Large intestine (tissue), 3 donors: Measurements from ENCODE around the gene ZNF783. TPM values are rescaled to one million over a fixed set of nuclear protein-coding genes. Genes with fewer than 3 reads are reported as not detected.
A peak's percentile ranks its signal among the peaks of the same experiment; 100 is the strongest.
"Not testable (repeated sequence)": the region's sequence is repeated elsewhere in the genome, so short reads cannot be mapped to it uniquely, and the experiment has no call there.

Source experiments
- DNase-seq, 2 donors: peaks; one replicate each; pipeline versions ENCODE4 v3.0.0 to v3.0.0-alpha.2; 2013
- H3K27ac ChIP-seq: one replicate; pipeline ENCODE4 v1.5.1; 2013; ENCODE audit warnings: low read length
- H3K27me3 ChIP-seq: 2 replicates; pipeline ENCODE4 v1.6.1; 2013; ENCODE audit warnings: low read length; ENCODE audit not compliant: control insufficient read depth, insufficient read depth
- H3K36me3 ChIP-seq: 2 replicates; pipeline ENCODE4 v1.6.1; 2013; ENCODE audit warnings: low read length; ENCODE audit not compliant: control insufficient read depth, insufficient read depth
- H3K4me1 ChIP-seq: one replicate; pipeline ENCODE4 v1.6.1; 2013; ENCODE audit warnings: low read length; ENCODE audit not compliant: control insufficient read depth, insufficient read depth
- H3K4me3 ChIP-seq: one replicate; pipeline ENCODE4 v1.5.1; 2013; ENCODE audit warnings: low read length
- H3K9me3 ChIP-seq: one replicate; pipeline ENCODE4 v1.6.1; 2013; ENCODE audit warnings: mild to moderate bottlenecking, low read depth, low read length, moderate library complexity; ENCODE audit not compliant: control insufficient read depth
- WGBS: methylation state at CpG from one replicate; pipeline ENCODE4 v1.1.5; 2013; ENCODE audit warnings: low lambda C conversion rate; ENCODE audit not compliant: insufficient coverage; 5-methylcytosine and 5-hydroxymethylcytosine counted together
- polyA plus RNA-seq: library from polyadenylated mRNA; unstranded; fragments of 120-200 nt; gene quantifications from one replicate; pipeline ENCODE4 v1.2.1, GENCODE V29; 2013

ZNF783 gene
- polyA plus RNA-seq, 1 donor, result 12.1 TPM

DNA sequence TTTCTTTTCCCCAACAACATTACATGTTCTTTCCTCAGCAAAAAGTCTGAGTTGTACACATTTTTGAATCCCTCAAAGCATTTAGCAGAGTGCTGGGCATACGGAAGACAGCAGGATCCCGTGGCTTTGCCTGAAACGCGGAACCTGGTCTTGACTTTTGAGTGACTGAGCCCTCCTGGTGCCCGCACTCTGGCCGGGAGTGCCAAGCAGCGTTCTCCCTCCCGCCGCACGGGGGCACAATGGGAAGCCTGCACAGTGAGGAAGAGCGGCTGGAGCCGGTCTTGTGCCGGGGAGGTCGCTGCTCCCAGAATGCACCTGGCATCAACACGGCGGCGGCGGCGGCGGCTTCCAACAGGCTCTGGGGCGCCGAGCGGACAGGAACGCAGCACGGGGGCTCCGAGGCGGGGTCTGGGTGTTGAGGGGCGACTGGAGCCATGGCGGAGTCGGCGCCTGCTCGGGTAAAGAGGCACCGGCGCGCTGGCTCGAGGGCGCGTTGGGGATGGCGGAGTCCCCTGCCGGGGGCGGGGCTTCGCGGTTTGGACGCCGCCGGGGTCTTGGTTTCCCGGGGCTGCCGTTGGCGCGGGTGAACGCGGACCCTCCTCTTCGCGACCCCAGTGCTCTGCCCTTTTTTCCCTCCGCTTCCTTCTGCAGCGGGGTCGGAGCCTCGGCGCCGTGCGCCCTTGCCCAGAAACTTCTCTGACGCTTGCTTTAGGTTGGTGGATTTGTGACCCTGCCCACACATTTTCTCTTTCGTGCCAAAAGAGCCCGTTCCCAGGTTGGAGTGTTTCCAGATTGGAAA lies 22.5 kb upstream of the ZNF783 start, which contains the start of gene ZNF212:
Gene ZNF212 (plus strand): TSS at position 307 of the 799 bp plus-strand sequence. CDS start 128 bp downstream, at position 435.
- H3K27ac ChIP-seq, result peak within 1 kb of the TSS; percentile 51
- H3K27me3 ChIP-seq, result no peaks in the 10 kb centered on the region
- peak; percentile 86 to 89 for DNase-seq
- peaks cover 15% of the 10 kb centered on the region for H3K4me1 ChIP-seq
- no peaks in the 10 kb centered on the region for H3K36me3 ChIP-seq
- no peaks in the 10 kb centered on the region for H3K9me3 ChIP-seq
- WGBS, result no CpG with 5 or more reads among the region's 64 CpGs
- H3K4me3 ChIP-seq, result peak within 1 kb of the TSS; percentile 97

DNA sequence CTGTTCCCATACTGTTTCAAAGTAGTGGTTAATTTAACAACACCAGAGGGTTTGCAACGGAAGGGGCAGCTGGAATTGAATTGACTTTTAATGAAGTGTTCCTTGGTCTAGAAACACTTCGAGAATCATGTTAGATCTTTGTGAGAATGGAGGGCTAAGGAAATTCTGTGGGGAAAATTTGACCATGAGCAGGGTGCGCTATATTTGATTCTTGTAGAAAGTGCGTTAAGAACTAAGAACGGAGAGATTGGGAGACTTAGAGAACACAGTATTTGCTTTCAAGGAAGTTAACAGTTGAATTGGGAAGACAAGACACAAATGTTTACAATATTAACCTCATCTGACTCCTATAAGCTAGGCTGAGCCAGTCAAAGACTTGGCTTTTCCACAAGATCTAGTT lies 21.4 kb upstream of the ZNF783 start:
- H3K27ac ChIP-seq, result no peak overlapping the region
- peak overlapping the region; percentile 97 for H3K4me3 ChIP-seq
- no peak for DNase-seq
- no peaks in the 10 kb centered on the region for H3K36me3 ChIP-seq
- H3K4me1 ChIP-seq, result peaks cover 15% of the 10 kb centered on the region
- 88% methylated on average over 4 of the region's 5 CpGs for WGBS
- no peaks in the 10 kb centered on the region for H3K9me3 ChIP-seq
- H3K27me3 ChIP-seq, result no peaks in the 10 kb centered on the region

DNA sequence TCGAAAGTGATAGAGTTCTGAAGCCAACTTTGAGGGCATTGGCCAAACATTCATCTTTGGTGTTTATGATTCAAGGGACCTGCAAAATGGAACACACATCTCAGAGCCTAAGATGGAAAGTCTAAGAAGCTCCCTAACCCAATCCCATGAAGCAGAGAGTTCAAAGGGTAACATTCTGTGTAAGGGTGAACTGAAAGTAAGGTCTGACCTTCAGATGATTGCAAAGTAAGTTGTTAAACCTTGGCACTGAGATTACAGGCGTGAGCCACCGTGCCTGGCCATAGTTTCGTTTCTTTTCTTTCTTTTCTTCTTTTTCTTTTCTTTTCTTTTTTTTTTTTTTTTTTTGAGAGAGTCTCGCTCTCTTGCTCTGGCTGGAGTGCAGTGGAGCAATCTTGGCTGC lies 20.3 kb upstream of the ZNF783 start:
- peak overlapping the region; percentile 23 for H3K4me3 ChIP-seq
- H3K4me1 ChIP-seq, result peaks cover 15% of the 10 kb centered on the region
- WGBS, result 48% methylated on average over 3 of the region's 5 CpGs
- H3K36me3 ChIP-seq, result no peaks in the 10 kb centered on the region
- DNase-seq, result peak; percentile 26 to 63
- peak overlapping the region; percentile 69 for H3K27ac ChIP-seq
- no peaks in the 10 kb centered on the region for H3K9me3 ChIP-seq
- H3K27me3 ChIP-seq, result no peaks in the 10 kb centered on the region

DNA sequence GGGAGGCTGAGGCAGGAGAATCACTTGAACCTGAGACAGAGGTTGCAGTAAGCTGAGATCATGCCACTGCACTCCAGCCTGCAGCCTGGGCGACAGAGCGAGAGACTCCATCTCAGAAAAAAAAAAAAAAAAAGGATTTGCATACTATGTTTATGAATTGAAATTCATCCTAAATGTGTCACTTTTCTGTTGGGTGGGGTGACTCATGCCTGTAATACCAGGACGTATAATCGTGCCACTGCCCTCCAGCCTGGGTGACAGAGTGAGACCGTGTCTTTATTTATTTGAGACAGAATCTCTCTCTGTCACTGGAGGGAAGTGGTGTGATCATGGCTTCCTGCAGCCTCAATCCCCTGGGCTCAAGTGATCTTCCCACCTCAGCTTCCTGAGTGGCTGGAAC lies 16.8 kb upstream of the ZNF783 start:
- peaks cover under 1% of the 10 kb centered on the region for H3K36me3 ChIP-seq
- H3K27ac ChIP-seq, result no peak overlapping the region
- no peak for DNase-seq
- H3K9me3 ChIP-seq, result no peaks in the 10 kb centered on the region
- WGBS, result no CpG with 5 or more reads among the region's 5 CpGs
- no peak overlapping the region for H3K4me3 ChIP-seq
- no peaks in the 10 kb centered on the region for H3K27me3 ChIP-seq
- H3K4me1 ChIP-seq, result peaks cover 15% of the 10 kb centered on the region

DNA sequence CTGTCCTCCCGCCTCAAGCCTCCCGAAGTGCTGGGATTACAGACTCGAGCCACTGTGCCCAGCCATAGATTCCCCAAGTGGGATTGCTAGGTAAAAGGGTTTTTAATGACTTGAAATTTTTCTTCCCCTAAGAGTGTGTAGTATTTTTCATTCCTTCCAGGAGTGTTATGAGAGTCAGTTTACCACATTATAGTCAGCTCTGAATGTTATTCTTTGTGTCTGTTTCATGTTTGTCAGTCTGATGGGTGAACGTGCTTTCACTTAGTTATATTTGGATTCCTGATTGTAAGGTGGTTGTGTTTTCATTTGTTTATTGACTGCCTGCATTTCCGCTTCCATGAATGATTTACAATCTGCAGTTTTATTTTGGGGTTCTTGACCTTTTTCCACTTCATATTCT lies 16.3 kb upstream of the ZNF783 start:
- Histone ChIP-seq H3K27ac (no peak overlapping the region), H3K27me3 (no peaks in the 10 kb centered on the region), H3K4me3 (no peak overlapping the region), H3K4me1 (peaks cover 11% of the 10 kb centered on the region), H3K9me3 (no peaks in the 10 kb centered on the region), H3K36me3 (peaks cover 5% of the 10 kb centered on the region)
- DNase-seq, result no peak
- WGBS, result 82% methylated on average over 2 of the region's 5 CpGs

DNA sequence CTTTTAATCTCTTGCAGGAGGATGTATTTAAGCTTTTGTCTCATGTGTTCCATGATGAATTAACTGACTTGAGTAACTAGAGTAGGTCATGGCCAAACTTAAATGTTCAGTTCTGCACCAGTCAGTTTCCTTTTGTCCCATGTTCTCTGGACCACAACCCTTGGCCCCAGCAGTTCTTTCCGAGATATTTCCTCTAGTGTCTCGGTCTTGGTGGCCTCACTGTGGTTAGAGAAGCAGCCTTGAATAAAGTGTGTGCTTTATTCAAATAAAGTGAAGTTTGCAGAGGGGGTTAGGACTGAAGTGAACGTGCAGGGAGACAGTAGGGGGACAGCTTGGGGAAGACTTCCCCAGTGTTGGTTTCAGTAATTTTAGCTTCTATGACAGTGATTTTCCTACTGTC lies 13.2 kb upstream of the ZNF783 start:
- no peak for DNase-seq
- Histone ChIP-seq H3K4me1 (no peaks in the 10 kb centered on the region), H3K36me3 (peaks cover 29% of the 10 kb centered on the region), H3K4me3 (no peak overlapping the region), H3K27me3 (no peaks in the 10 kb centered on the region), H3K27ac (no peak overlapping the region), H3K9me3 (no peaks in the 10 kb centered on the region)
- WGBS, result no CpG with 5 or more reads among the region's 3 CpGs

DNA sequence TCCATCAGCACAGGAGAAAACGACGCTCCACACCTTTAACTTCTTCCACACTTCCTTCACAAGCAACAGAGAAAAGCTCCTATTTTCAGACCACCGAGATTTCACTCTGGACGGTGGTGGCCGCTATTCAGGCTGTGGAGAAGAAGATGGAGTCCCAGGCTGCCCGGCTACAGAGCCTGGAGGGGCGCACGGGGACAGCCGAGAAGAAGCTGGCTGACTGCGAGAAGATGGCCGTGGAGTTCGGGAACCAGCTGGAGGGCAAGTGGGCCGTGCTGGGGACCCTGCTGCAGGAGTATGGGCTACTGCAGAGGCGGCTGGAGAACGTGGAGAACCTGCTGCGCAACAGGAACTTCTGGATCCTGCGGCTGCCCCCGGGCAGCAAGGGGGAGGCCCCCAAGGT lies 11.8 kb upstream of the ZNF783 start:
- not testable (repeated sequence) for H3K27ac ChIP-seq, H3K27me3 ChIP-seq, DNase-seq, H3K4me3 ChIP-seq, H3K9me3 ChIP-seq, H3K4me1 ChIP-seq
- H3K36me3 ChIP-seq, result peaks cover 42% of the 10 kb centered on the region
- no CpG with 5 or more reads among the region's 18 CpGs for WGBS

DNA sequence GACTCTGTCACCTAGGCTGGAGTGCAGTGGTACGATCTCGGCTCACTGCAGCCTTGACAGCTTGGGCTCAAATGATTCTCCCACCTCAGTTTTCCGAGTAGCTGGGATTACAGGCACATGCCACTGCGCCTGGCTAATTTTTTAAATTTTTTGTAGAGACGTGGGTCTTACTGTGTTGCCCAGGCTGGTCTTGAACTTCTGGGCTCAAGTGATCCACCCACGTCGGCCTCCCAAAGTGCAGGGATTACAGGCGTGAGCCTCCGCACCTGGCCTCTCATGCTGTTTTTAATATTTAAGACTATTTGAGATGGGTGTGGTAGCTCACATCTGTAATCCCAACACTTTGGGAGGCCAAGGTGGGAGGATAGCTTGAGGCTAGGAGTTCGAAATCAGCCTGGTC lies 10.5 kb upstream of the ZNF783 start:
- not testable (repeated sequence) for H3K9me3 ChIP-seq, H3K27ac ChIP-seq, H3K4me3 ChIP-seq, DNase-seq, H3K27me3 ChIP-seq, H3K4me1 ChIP-seq
- WGBS, result no CpG with 5 or more reads among the region's 10 CpGs
- peaks cover 48% of the 10 kb centered on the region for H3K36me3 ChIP-seq

DNA sequence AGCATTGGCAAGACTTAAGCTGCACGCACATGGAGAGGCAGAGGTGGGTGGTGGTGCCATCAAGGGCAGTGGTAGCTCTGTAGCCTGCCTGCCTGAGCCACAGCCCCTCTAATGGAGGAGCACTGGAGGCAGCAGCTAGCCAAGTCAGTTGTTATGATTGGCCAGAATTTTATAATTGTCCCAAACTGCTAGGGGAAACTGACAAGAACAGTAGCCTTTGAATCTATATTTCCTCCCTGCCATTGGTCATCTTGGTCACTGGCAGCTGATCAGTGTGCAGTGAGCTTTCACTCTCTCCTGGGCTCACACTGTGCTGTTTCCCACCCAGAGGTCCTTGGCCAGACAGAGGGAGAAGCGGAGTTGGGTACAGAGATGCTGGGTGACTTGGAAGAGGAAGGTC lies 9.6 kb upstream of the ZNF783 start:
- Histone ChIP-seq H3K4me3 (no peak overlapping the region), H3K27me3 (no peaks in the 10 kb centered on the region), H3K4me1 (no peaks in the 10 kb centered on the region), H3K36me3 (peaks cover 48% of the 10 kb centered on the region), H3K9me3 (no peaks in the 10 kb centered on the region), H3K27ac (no peak overlapping the region)
- no CpG with 5 or more reads among the region's 2 CpGs for WGBS
- no peak for DNase-seq

DNA sequence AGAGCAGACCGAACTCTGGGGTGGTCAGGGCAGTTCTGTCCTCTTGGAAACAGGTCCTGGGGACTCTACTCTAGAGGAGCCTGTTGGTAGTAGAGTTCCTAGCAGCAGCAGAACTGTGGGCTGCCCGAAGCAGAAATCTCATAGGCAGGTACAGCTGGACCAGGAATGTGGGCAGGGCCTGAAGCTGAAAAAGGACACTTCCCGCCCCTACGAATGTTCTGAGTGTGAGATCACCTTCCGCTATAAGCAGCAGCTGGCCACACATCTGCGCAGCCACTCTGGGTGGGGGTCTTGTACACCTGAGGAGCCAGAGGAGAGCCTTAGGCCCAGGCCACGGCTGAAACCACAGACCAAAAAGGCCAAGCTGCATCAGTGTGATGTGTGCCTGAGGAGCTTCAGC lies 8.3 kb upstream of the ZNF783 start:
- Histone ChIP-seq H3K27me3 (no peaks in the 10 kb centered on the region), H3K4me3 (no peak overlapping the region), H3K4me1 (no peaks in the 10 kb centered on the region), H3K36me3 (peaks cover 48% of the 10 kb centered on the region), H3K9me3 (no peaks in the 10 kb centered on the region), H3K27ac (no peak overlapping the region)
- DNase-seq, result no peak
- WGBS, result no CpG with 5 or more reads among the region's 7 CpGs
